Measurements from ENCODE around the gene CDS2. TPM values are rescaled to one million over a fixed set of nuclear protein-coding genes. Genes with fewer than 3 reads are reported as not detected.

CDS2 gene
- total RNA-seq, 1 experiment from 2014 or later, result 37.5 TPM

DNA sequence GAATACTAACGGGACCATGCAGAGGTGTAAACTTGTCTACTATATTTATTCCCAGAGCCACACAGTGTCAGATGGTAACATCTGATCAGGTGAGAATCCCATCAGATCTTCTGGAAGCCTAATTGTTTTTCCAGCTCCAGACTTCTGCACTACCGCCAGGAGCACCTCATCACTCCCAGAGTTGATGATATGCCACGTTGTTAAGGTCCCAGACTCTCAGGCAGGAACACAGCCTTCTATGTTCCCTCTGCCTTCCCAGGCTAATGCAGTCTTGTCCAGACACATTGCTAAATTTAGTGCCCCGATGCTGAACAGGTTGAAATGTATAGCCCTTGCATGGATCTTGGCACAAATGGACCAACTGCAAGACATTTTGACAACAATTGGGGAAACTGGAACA, 103.7 kb downstream of the CDS2 start:
- BruUV-seq (replicated peaks), result no TSS peak
- Histone ChIP-seq H3K4me1 (ENCODE audit: control insufficient read depth in 1 of 2, insufficient read depth in 2 of 2, low read length in 2 of 2) (no peaks in the 10 kb centered on the region), H3K79me2 (ENCODE audit: insufficient read depth, low read length) (no peaks in the 10 kb centered on the region), H3K4me2 (ENCODE audit: low read length) (no peak overlapping the region), H3K4me3 (replicated peaks in 1 of 2; ENCODE audit: low read depth in 1 of 2, low read length in 2 of 2) (no peak overlapping the region), H4K20me1 (ENCODE audit: insufficient read depth) (no peaks in the 10 kb centered on the region), H3K27me3 (ENCODE audit: insufficient read depth, low read length) (peaks cover 6% of the 10 kb centered on the region; the same call in 1 of the 2 replicates), H3K36me3 (ENCODE audit: control insufficient read depth in 1 of 2, insufficient read depth in 2 of 2, low read length in 2 of 2) (no peaks in the 10 kb centered on the region), H3K9me2 (ENCODE audit: insufficient read depth) (no peaks in the 10 kb centered on the region), H2AFZ (ENCODE audit: low read depth, low read length, poor library complexity, severe bottlenecking) (no peak overlapping the region), H3K9ac (ENCODE audit: low read length) (no peak overlapping the region), H3K9me3 (ENCODE audit: control insufficient read depth in 1 of 2, insufficient read depth in 1 of 2, low read depth in 1 of 2, low read length in 2 of 2) (no peaks in the 10 kb centered on the region), H3K27ac (ENCODE audit: low read depth, low read length) (no peak overlapping the region)
- intact Hi-C loops (cut with micrococcal nuclease), result no loop called here
- ChIA-PET CTCF (no interaction called here), POLR2A (no interaction called here), RAD21 (ENCODE audit: low non-redundant PET in 1 of 2, low total read pairs in 2 of 2, uncharacterized antibody in 2 of 2, unreplicated experiment in 2 of 2) (no interaction called here)
- ATAC-seq, result no peak
- DNase-seq (ENCODE audit: low read depth, low spot score), result no peak
- TF ChIP-seq, protein P1, sequence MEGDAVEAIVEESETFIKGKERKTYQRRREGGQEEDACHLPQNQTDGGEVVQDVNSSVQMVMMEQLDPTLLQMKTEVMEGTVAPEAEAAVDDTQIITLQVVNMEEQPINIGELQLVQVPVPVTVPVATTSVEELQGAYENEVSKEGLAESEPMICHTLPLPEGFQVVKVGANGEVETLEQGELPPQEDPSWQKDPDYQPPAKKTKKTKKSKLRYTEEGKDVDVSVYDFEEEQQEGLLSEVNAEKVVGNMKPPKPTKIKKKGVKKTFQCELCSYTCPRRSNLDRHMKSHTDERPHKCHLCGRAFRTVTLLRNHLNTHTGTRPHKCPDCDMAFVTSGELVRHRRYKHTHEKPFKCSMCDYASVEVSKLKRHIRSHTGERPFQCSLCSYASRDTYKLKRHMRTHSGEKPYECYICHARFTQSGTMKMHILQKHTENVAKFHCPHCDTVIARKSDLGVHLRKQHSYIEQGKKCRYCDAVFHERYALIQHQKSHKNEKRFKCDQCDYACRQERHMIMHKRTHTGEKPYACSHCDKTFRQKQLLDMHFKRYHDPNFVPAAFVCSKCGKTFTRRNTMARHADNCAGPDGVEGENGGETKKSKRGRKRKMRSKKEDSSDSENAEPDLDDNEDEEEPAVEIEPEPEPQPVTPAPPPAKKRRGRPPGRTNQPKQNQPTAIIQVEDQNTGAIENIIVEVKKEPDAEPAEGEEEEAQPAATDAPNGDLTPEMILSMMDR (IDR thresholded peaks at IDR 0.05 in 2 of 3, conservative IDR thresholded peaks at IDR 0.05 in 1 of 3; ENCODE audit: borderline replicate concordance in 1 of 3, insufficient read depth in 1 of 3, low read depth in 2 of 3, low read length in 2 of 3), result no peak

DNA sequence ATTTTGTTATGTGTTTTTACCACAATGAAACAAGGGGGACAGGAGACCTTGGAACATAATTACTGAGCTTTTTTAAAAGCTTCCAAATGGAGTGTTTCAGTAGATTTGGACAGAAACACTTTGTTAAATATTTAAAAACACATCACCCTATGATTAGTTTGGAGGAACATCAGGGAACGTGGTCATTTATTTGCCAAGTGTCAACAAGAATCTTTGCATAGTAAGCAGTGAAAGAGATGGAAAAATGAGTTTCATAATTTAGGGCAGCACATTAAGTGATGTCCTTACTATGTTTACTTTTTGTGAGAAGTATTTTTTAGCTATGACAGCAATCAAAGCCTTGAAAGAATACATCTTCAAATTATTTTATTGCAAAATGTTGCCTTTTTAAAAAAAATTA, 107.3 kb downstream of the CDS2 start:
- no TSS peak for BruUV-seq (replicated peaks)
- H3K4me2 ChIP-seq (ENCODE audit: low read length), result no peak overlapping the region
- RAD21 ChIA-PET (ENCODE audit: low non-redundant PET in 1 of 2, low total read pairs in 2 of 2, uncharacterized antibody in 2 of 2, unreplicated experiment in 2 of 2), result no interaction called here

More for the DNA sequence above, 107.3 kb downstream of the CDS2 start:
- ChIA-PET CTCF (interaction anchor here (1.9 kb wide), 1 partner anchor 11 kb away, joined by 5 read pairs; no protein-coding TSS in a partner anchor), POLR2A (no interaction called here)
- no peaks in the 10 kb centered on the region for H3K9me2 ChIP-seq (ENCODE audit: insufficient read depth)
- H3K27ac ChIP-seq (ENCODE audit: low read depth, low read length), result no peak overlapping the region
- H4K20me1 ChIP-seq (ENCODE audit: insufficient read depth), result no peaks in the 10 kb centered on the region
- H3K9ac ChIP-seq (ENCODE audit: low read length), result no peak overlapping the region
- H3K79me2 ChIP-seq (ENCODE audit: insufficient read depth, low read length), result no peaks in the 10 kb centered on the region
- ATAC-seq, result no peak
- H2AFZ ChIP-seq (ENCODE audit: low read depth, low read length, poor library complexity, severe bottlenecking), result no peak overlapping the region
- intact Hi-C loops (cut with micrococcal nuclease), result no loop called here
- no peaks in the 10 kb centered on the region for H3K4me1 ChIP-seq (ENCODE audit: control insufficient read depth in 1 of 2, insufficient read depth in 2 of 2, low read length in 2 of 2)
- H3K9me3 ChIP-seq (ENCODE audit: control insufficient read depth in 1 of 2, insufficient read depth in 1 of 2, low read depth in 1 of 2, low read length in 2 of 2), result no peaks in the 10 kb centered on the region
- no peak for DNase-seq (ENCODE audit: low read depth, low spot score)
- H3K27me3 ChIP-seq (ENCODE audit: insufficient read depth, low read length), result peaks cover 6% of the 10 kb centered on the region; the same call in 1 of the 2 replicates
- no peak for TF ChIP-seq CBX3 (IDR thresholded peaks at IDR 0.05; ENCODE audit: low read depth)
- no peaks in the 10 kb centered on the region for H3K36me3 ChIP-seq (ENCODE audit: control insufficient read depth in 1 of 2, insufficient read depth in 2 of 2, low read length in 2 of 2)
- no peak overlapping the region for H3K4me3 ChIP-seq (replicated peaks in 1 of 2; ENCODE audit: low read depth in 1 of 2, low read length in 2 of 2)
